Gastrocnemius medialis (tissue), 4 donors: Measurements from ENCODE around the gene HSPA4. TPM values are rescaled to one million over a fixed set of nuclear protein-coding genes. Genes with fewer than 3 reads are reported as not detected.
"Not testable (repeated sequence)": the region's sequence is repeated elsewhere in the genome, so short reads cannot be mapped to it uniquely, and the experiment has no call there.

Experiments used
- ATAC-seq, 2 donors: fragments of 150-250 bp; one replicate each; pipeline ENCODE4 v1.9.1; 2016
- DNase-seq, 2 donors: peaks; one replicate each; pipeline ENCODE4 v3.0.0-alpha.2; 2019
- H3K27ac ChIP-seq, 4 donors: fragments of 200-600 bp; sonication (generic); 1 replicate in 1 of 4; 2 replicates in 3 of 4; pipeline ENCODE4 v1.5.1; 2016 to 2018; ENCODE audit warnings: mild to moderate bottlenecking in 2 of 4, moderate library complexity in 1 of 4
- H3K27me3 ChIP-seq, 3 donors: fragments of 200-600 bp; sonication (generic) in 2 of 3; 1 replicate in 1 of 3; 2 replicates in 2 of 3; pipeline versions ENCODE4 v1.5.1 to v1.6.0; 2016 to 2019; ENCODE audit warnings: mild to moderate bottlenecking in 1 of 3, moderate library complexity in 1 of 3
- H3K36me3 ChIP-seq, 2 donors: fragments of 200-600 bp; sonication (generic) in 1 of 2; one replicate each; pipeline ENCODE4 v1.5.1; 2017 to 2018
- H3K4me1 ChIP-seq, 2 donors: fragments of 200-600 bp; sonication (generic) in 1 of 2; one replicate each; pipeline ENCODE4 v1.5.1; 2016 to 2017; ENCODE audit warnings: mild to moderate bottlenecking in 2 of 2
- H3K4me3 ChIP-seq, 4 donors: fragments of 200-600 bp; sonication (generic) in 3 of 4; 1 replicate in 1 of 4; 2 replicates in 3 of 4; pipeline ENCODE4 v1.5.1; 2016 to 2019; ENCODE audit warnings: mild to moderate bottlenecking in 2 of 4
- H3K9me3 ChIP-seq, 3 donors: fragments of 200-600 bp; sonication (generic) in 2 of 3; 1 replicate in 1 of 3; 2 replicates in 2 of 3; pipeline ENCODE4 v1.5.1; 2016 to 2019
- POLR2A ChIP-seq, 2 donors: fragments of 450-650 bp; IDR thresholded peaks; one replicate each; pipeline ENCODE4 v1.6.1; 2017; ENCODE audit warnings: antibody characterized with exemption in 2 of 2, mild to moderate bottlenecking in 2 of 2, moderate library complexity in 2 of 2
- in situ Hi-C, 4 donors: fragments of 200-750 bp; cut with MboI; loops; one replicate each; pipeline versions ENCODE4 v1.15.0 to v1.8.0; 2017; ENCODE audit warnings: low sequenced_read_pairs in 4 of 4
- intact Hi-C: fragments of 100-400 bp; cut with DNase I; formaldehyde crosslinking; loops from one replicate; pipeline ENCODE4 v1.15.1; 2023; ENCODE audit warnings: low total_unique reads
- total RNA-seq, 4 donors: library from RNA; depleted of rRNA; stranded (reverse); fragments of >200 nt; gene quantifications; one replicate each; pipeline versions ENCODE4 v1.1.0 to v1.2.3, GENCODE V29; 2016
- TF ChIP-seq, protein P1 (sequence below), 5 experiments: fragments of 450-650 bp in 3 of 5; fragments of 200-600 bp in 2 of 5; sonication (generic) in 2 of 5; IDR thresholded peaks in 4 of 5; conservative IDR thresholded peaks in 1 of 5; 1 replicate in 4 of 5; 2 replicates in 1 of 5; pipeline ENCODE4 v1.5.1; 2016 to 2019; ENCODE audit warnings: antibody characterized with exemption in 5 of 5, mild to moderate bottlenecking in 3 of 5, moderate library complexity in 3 of 5

HSPA4 gene
- total RNA-seq, 4 donors from 2014 or later: 62.6 to 96.4 (median 74.1) TPM

GRCh38 chr5:133032852-133033742 lies 18.7 kb upstream of the HSPA4 start:
- in situ Hi-C loops: no loop called here
- no peak for TF ChIP-seq POLR2A (IDR thresholded peaks at IDR 0.05)
- TF ChIP-seq, protein P1, sequence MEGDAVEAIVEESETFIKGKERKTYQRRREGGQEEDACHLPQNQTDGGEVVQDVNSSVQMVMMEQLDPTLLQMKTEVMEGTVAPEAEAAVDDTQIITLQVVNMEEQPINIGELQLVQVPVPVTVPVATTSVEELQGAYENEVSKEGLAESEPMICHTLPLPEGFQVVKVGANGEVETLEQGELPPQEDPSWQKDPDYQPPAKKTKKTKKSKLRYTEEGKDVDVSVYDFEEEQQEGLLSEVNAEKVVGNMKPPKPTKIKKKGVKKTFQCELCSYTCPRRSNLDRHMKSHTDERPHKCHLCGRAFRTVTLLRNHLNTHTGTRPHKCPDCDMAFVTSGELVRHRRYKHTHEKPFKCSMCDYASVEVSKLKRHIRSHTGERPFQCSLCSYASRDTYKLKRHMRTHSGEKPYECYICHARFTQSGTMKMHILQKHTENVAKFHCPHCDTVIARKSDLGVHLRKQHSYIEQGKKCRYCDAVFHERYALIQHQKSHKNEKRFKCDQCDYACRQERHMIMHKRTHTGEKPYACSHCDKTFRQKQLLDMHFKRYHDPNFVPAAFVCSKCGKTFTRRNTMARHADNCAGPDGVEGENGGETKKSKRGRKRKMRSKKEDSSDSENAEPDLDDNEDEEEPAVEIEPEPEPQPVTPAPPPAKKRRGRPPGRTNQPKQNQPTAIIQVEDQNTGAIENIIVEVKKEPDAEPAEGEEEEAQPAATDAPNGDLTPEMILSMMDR (IDR thresholded peaks at IDR 0.05 in 4 of 5, conservative IDR thresholded peaks at IDR 0.05 in 1 of 5): no peak
- Histone ChIP-seq H3K9me3 (no peaks in the 10 kb centered on the region), H3K36me3 (no peaks in the 10 kb centered on the region), H3K4me3 (no peak overlapping the region), H3K27ac (no peak overlapping the region), H3K4me1 (no peaks in the 10 kb centered on the region), H3K27me3 (no peaks in the 10 kb centered on the region)
- intact Hi-C loops: no loop called here
- no peak for ATAC-seq
- no peak for DNase-seq

DNA sequence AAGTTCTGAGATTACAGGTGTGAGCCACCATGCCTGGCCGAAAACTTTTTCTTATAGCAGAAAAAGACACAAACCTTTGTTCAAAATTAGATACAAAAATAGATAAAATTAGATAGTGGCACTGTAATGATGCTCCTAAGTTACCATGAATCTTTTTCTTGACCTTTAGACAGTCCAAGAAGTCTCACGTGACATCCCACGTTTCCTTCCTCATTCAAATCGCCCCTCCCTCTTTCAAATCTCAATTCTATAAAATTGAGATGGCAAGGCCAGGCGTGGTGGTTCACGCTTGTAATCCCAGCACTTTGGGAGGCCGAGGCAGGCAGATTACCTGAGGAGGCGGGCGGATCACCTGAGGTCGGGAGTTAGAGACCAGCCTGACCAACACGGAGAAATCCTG lies 17.7 kb upstream of the HSPA4 start:
- intact Hi-C loops (no loop called here), in situ Hi-C loops (no loop called here)
- no peak for TF ChIP-seq POLR2A (IDR thresholded peaks at IDR 0.05)
- TF ChIP-seq, protein P1 (IDR thresholded peaks at IDR 0.05 in 4 of 5, conservative IDR thresholded peaks at IDR 0.05 in 1 of 5): no peak
- Histone ChIP-seq H3K4me1 (no peaks in the 10 kb centered on the region), H3K36me3 (no peaks in the 10 kb centered on the region), H3K4me3 (no peak overlapping the region), H3K27me3 (no peaks in the 10 kb centered on the region), H3K9me3 (no peaks in the 10 kb centered on the region), H3K27ac (no peak overlapping the region)
- ATAC-seq: no peak
- no peak for DNase-seq

DNA sequence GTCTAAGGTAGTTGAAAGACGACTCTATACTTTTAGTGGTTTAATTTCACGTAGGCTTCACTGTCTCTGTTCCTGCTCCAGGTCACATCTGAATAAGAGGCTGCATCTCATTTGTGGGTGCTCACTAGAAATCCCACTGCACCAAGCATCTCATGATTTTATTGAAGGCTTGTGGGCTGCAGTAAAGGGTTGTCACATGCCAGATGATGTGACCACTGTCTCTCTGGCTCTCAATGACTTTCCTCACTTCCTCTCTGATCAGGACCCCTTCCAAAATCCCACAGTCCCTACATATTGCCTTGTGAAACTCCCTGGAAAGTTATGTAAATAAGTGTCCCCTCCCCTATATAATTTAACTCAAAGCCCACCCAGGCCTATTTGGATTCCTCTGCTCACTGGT lies 16.6 kb upstream of the HSPA4 start:
- DNase-seq (no peak), ATAC-seq (no peak)
- no peak overlapping the region for H3K27ac ChIP-seq
- H3K4me3 ChIP-seq: no peak overlapping the region
- no peaks in the 10 kb centered on the region for H3K4me1 ChIP-seq
- in situ Hi-C loops: no loop called here
- intact Hi-C loops: no loop called here
- TF ChIP-seq POLR2A (IDR thresholded peaks at IDR 0.05): no peak
- TF ChIP-seq, protein P1 (IDR thresholded peaks at IDR 0.05 in 4 of 5, conservative IDR thresholded peaks at IDR 0.05 in 1 of 5): no peak
- no peaks in the 10 kb centered on the region for H3K9me3 ChIP-seq
- H3K27me3 ChIP-seq: no peaks in the 10 kb centered on the region
- no peaks in the 10 kb centered on the region for H3K36me3 ChIP-seq

DNA sequence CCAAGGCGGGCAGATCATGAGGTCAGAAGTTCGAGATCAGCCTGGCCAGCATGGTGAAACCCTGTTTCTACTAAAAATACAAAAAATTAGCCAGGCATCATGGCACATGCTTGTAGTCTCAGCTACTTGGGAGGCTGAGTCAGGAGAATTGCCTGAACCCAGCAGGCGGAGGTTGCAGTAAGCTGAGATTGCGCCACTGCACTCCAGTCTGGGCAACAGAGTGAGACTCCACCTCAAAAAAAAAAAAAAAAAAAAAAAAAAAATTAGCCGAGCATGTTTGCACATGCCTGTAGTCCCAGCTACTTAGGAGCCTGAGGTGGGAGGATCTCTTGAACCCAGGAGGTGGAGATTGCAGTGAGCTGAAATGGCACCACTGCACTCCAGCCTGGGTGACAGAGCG lies 15.1 kb upstream of the HSPA4 start:
- intact Hi-C loops, ATAC-seq, H3K4me3 ChIP-seq, H3K36me3 ChIP-seq, DNase-seq, H3K27ac ChIP-seq, H3K4me1 ChIP-seq, H3K9me3 ChIP-seq, H3K27me3 ChIP-seq, in situ Hi-C loops: not testable (repeated sequence)

- in situ Hi-C loops: no loop called here
- ATAC-seq: no peak
- no peak overlapping the region for H3K4me3 ChIP-seq
- no peaks in the 10 kb centered on the region for H3K4me1 ChIP-seq
- no peak for DNase-seq
- TF ChIP-seq POLR2A (IDR thresholded peaks at IDR 0.05): no peak
- TF ChIP-seq, protein P1 (IDR thresholded peaks at IDR 0.05 in 4 of 5, conservative IDR thresholded peaks at IDR 0.05 in 1 of 5): no peak
- H3K9me3 ChIP-seq: no peaks in the 10 kb centered on the region
- no peak overlapping the region for H3K27ac ChIP-seq
- intact Hi-C loops: no loop called here
- no peaks in the 10 kb centered on the region for H3K36me3 ChIP-seq
- H3K27me3 ChIP-seq: no peaks in the 10 kb centered on the region
Measured at GRCh38 chr5:133041157-133041784, 10.5 kb upstream of the HSPA4 start.
